Lower leg skin (tissue), 3 donors: ENCODE measurements around the gene P2RY11.

Source experiments
- CTCF ChIP-seq, 3 donors: fragments of 450-650 bp; IDR thresholded peaks; one replicate each; pipeline ENCODE4 v1.5.1; 2016; ENCODE audit warnings: antibody characterized with exemption in 3 of 3, mild to moderate bottlenecking in 3 of 3, moderate library complexity in 2 of 3
- POLR2A ChIP-seq, 2 donors: fragments of 450-650 bp; IDR thresholded peaks; one replicate each; pipeline ENCODE4 v1.6.1; 2016 to 2017; ENCODE audit warnings: antibody characterized with exemption in 2 of 2, mild to moderate bottlenecking in 1 of 2, moderate library complexity in 1 of 2

GRCh38 chr19:10163536-10163935 lies 52.0 kb downstream of the P2RY11 start:
- TF ChIP-seq CTCF (IDR thresholded peaks at IDR 0.05) (no peak), POLR2A (IDR thresholded peaks at IDR 0.05) (no peak)
